Glutamatergic neuron (in vitro differentiated cells): ENCODE measurements around the gene KRT83. TPM values are rescaled to one million over a fixed set of nuclear protein-coding genes. Genes with fewer than 3 reads are reported as not detected.

Experiments used
- DNase-seq: peaks from one replicate; pipeline ENCODE4 v3.0.0; 2022
- H3K27ac Mint-ChIP-seq: one replicate; pipeline ENCODE4 v1.8.0; 2020; ENCODE audit warnings: mild to moderate bottlenecking, mixed read lengths, inconsistent platforms; ENCODE audit not compliant: unreplicated experiment
- H3K27me3 Mint-ChIP-seq: one replicate; pipeline ENCODE4 v1.8.0; 2020; ENCODE audit warnings: mild to moderate bottlenecking, moderate library complexity, mixed read lengths, inconsistent platforms; ENCODE audit not compliant: unreplicated experiment
- H3K36me3 Mint-ChIP-seq: one replicate; pipeline ENCODE4 v1.8.0; 2020; ENCODE audit warnings: mild to moderate bottlenecking, mixed read lengths, inconsistent platforms; ENCODE audit not compliant: unreplicated experiment
- H3K4me1 Mint-ChIP-seq: one replicate; pipeline ENCODE4 v1.8.0; 2020; ENCODE audit warnings: mild to moderate bottlenecking, low read depth, mixed read lengths, inconsistent platforms; ENCODE audit not compliant: unreplicated experiment
- H3K4me3 Mint-ChIP-seq: one replicate; pipeline ENCODE4 v1.8.0; 2020; ENCODE audit warnings: mild to moderate bottlenecking, mixed read lengths, inconsistent platforms; ENCODE audit not compliant: unreplicated experiment
- H3K9me3 Mint-ChIP-seq: one replicate; pipeline ENCODE4 v1.8.0; 2020; ENCODE audit warnings: mild to moderate bottlenecking, moderate library complexity, mixed read lengths, inconsistent platforms; ENCODE audit not compliant: unreplicated experiment
- total RNA-seq: library from RNA; stranded (reverse); fragmentation: NEBNext Ultra II Directional; extraction: Animal tissue kit (Norgen Biotek cat#: 25700); gene quantifications from one replicate; pipeline ENCODE4 v1.2.1, GENCODE V29; 2021; ENCODE audit not compliant: unreplicated experiment
- TF ChIP-seq, protein P1 (sequence below): fragments of 200-600 bp; sonication (generic); IDR thresholded peaks from one replicate; pipeline ENCODE4 v1.5.0; 2021; ENCODE audit not compliant: partially characterized antibody, unreplicated experiment

Gene KRT83
- total RNA-seq, 1 donor from 2014 or later, result not detected

DNA sequence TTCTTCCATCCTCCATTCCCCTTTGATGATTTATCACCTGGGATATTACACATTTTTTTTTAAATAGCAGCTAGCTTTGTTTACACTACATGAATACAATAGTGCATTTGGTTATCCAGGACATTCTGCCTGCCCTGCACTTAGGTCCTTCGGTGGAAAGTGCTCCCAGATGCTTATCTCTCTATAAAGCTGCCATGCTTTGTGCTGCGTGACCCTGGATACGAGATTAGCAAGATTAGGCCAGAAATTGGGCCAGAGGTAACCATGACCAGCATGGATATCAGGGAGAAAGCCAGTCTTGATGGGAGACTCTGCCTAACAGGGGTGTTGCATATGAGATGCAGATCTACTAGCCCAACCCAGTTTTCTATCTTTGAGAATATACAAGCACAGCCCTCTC lies 12.1 kb upstream of the KRT83 start:
- H3K36me3 Mint-ChIP-seq, result no peaks in the 10 kb centered on the region
- H3K27me3 Mint-ChIP-seq, result no peaks in the 10 kb centered on the region
- no peaks in the 10 kb centered on the region for H3K9me3 Mint-ChIP-seq
- peaks cover 5% of the 10 kb centered on the region for H3K4me1 Mint-ChIP-seq
- TF ChIP-seq, protein P1, sequence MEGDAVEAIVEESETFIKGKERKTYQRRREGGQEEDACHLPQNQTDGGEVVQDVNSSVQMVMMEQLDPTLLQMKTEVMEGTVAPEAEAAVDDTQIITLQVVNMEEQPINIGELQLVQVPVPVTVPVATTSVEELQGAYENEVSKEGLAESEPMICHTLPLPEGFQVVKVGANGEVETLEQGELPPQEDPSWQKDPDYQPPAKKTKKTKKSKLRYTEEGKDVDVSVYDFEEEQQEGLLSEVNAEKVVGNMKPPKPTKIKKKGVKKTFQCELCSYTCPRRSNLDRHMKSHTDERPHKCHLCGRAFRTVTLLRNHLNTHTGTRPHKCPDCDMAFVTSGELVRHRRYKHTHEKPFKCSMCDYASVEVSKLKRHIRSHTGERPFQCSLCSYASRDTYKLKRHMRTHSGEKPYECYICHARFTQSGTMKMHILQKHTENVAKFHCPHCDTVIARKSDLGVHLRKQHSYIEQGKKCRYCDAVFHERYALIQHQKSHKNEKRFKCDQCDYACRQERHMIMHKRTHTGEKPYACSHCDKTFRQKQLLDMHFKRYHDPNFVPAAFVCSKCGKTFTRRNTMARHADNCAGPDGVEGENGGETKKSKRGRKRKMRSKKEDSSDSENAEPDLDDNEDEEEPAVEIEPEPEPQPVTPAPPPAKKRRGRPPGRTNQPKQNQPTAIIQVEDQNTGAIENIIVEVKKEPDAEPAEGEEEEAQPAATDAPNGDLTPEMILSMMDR, result no peak
- no peak overlapping the region for H3K27ac Mint-ChIP-seq
- no peak for DNase-seq
- no peak overlapping the region for H3K4me3 Mint-ChIP-seq

DNA sequence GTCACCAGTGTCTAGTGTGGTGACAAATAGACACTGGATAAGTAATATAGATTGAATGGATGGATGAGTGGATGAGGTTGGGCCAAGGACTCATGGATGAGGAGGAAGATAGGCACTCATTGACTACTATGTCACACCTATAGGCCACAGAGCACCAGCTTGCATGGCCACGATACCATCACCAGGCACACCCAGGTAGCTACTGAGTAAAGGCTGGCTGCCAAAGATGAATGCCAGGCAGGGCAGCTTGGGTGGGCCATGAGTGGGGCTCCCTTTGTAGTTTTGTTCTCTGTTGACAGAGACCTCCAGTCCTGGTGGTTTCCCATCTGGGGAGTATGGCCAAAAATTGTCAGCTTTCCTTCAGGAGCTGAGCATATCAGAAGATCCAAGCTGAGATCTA lies 11.2 kb upstream of the KRT83 start:
- DNase-seq, result no peak
- Mint-ChIP-seq H3K9me3 (no peaks in the 10 kb centered on the region), H3K36me3 (no peaks in the 10 kb centered on the region), H3K27me3 (peaks cover 3% of the 10 kb centered on the region), H3K4me1 (peaks cover 5% of the 10 kb centered on the region), H3K4me3 (no peak overlapping the region), H3K27ac (no peak overlapping the region)
- TF ChIP-seq, protein P1, result no peak

DNA sequence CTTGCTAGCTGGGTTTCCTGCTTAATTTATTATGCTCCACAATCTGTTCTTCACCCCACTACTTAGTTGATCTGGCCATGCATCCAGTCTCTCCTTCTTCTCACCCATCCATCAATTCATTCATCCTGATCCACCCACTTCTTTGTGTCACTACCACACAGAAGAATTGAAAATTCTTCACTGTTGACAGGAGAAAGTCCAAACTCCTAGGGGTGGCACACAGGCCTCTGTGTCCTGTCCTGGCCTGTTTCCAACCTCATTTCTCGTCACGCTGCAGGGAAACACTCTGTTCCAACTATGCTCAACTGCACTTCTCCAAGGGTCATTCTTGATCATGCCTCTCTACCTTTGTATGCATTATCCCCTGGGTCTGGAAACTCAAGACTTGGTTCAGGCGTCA lies 10.6 kb upstream of the KRT83 start:
- peaks cover 3% of the 10 kb centered on the region for H3K27me3 Mint-ChIP-seq
- TF ChIP-seq, protein P1, result no peak
- peaks cover 5% of the 10 kb centered on the region for H3K4me1 Mint-ChIP-seq
- H3K4me3 Mint-ChIP-seq, result no peak overlapping the region
- no peak for DNase-seq
- H3K27ac Mint-ChIP-seq, result no peak overlapping the region
- no peaks in the 10 kb centered on the region for H3K36me3 Mint-ChIP-seq
- H3K9me3 Mint-ChIP-seq, result no peaks in the 10 kb centered on the region

DNA sequence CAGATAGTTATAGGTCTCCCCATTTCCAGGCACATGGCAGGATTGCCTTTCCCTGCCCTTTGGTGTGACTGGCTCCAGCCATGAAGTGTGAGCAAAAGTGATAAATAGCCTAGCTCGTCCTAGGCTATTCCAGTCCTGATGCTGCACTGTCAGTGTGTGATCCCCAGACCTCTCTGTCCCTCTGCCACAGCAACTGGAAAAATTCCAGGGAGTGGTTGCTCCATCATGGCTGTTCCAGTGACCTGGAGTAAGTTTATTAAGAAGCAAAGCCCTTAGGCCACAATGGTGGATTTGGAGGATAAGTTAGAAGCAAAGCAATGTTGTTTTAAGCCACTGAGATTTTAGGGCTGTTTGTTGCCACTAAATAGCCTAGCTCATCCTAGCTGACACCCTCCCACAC lies 9.8 kb upstream of the KRT83 start:
- H3K27me3 Mint-ChIP-seq, result peaks cover 3% of the 10 kb centered on the region
- H3K27ac Mint-ChIP-seq, result no peak overlapping the region
- TF ChIP-seq, protein P1, result no peak
- no peak for DNase-seq
- no peak overlapping the region for H3K4me3 Mint-ChIP-seq
- no peaks in the 10 kb centered on the region for H3K36me3 Mint-ChIP-seq
- H3K9me3 Mint-ChIP-seq, result peaks cover 2% of the 10 kb centered on the region
- peaks cover 5% of the 10 kb centered on the region for H3K4me1 Mint-ChIP-seq

DNA sequence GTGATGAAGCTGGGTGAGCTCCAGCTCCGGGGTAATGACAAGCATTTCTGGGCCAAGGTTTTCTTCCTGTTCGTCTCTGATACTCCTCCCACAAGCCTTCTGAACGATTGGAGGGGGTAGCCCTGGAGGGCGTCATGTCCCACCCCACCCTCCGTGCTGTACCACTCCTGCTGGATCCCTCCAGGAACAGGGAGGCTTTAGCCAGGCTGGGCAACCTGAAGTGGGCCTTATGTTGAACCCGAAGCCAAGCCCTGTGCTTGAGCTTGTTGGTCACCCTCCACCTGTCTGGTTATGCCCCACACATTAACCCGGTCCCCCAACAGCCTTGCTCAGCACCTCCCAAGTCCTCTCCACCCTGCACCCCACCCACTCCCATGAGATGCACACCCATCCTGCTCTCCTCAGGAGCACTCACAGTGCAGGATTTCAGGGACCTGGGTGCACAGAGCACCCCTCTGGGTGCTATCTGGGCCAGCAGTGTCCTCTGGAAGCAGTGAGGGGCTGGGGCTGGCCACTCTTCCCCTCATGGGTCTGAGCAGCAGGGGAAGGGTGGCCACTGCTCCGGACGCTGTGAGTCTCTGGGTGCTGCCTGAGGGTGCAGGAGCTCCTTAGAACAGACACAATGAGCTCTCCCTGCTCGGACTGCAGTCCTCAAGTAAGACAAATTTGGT lies 6.8 kb upstream of the KRT83 start:
- H3K27ac Mint-ChIP-seq, result no peak overlapping the region
- peaks cover 3% of the 10 kb centered on the region for H3K36me3 Mint-ChIP-seq
- TF ChIP-seq, protein P1, result no peak
- peaks cover 5% of the 10 kb centered on the region for H3K4me1 Mint-ChIP-seq
- peak; percentile 2 for DNase-seq
- H3K9me3 Mint-ChIP-seq, result peaks cover 4% of the 10 kb centered on the region
- no peak overlapping the region for H3K4me3 Mint-ChIP-seq
- H3K27me3 Mint-ChIP-seq, result peaks cover 3% of the 10 kb centered on the region
